Panc1 (cell line): ENCODE measurements around the gene TTC17. TPM values are rescaled to one million over a fixed set of nuclear protein-coding genes. Genes with fewer than 3 reads are reported as not detected.

ENCODE experiments used
- ATAC-seq: fragments of 200-7000 bp; cut with Tn5 transposase; 2 replicates; pipeline ENCODE4 v1.9.1; 2020; ENCODE audit warnings: mild to moderate bottlenecking, moderate library complexity
- BruUV-seq: library from RNA; stranded (reverse); fragments of 400-500 nt; replicated peaks from 2 replicates; lab custom pipeline; 2021; lab: Mats Ljungman, UMichigan
- CTCF ChIA-PET: fragments of 300-600 bp; sonication (Branson Sonifier 250); formaldehyde crosslinking; loops from one replicate; lab custom pipeline; 2022; ENCODE audit warnings: antibody characterized with exemption; lab: Charles Lee
- POLR2A ChIA-PET: fragments of 300-600 bp; sonication (Branson Sonifier 250); formaldehyde crosslinking; loops from one replicate; lab custom pipeline; 2022; ENCODE audit warnings: antibody characterized with exemption; lab: Charles Lee
- DNase-seq: peaks from one replicate; pipeline ENCODE4 v3.0.0-alpha.2; 2010; ENCODE audit warnings: low read depth, low spot score
- H3K27ac ChIP-seq: 2 replicates; pipeline ENCODE4 v1.5.1; 2011; ENCODE audit warnings: mild to moderate bottlenecking, low read length, inconsistent platforms
- H3K27me3 ChIP-seq: fragments of 200-500 bp; sonication (Bioruptor generic); 2 replicates; pipeline ENCODE4 v1.6.0; 2014; ENCODE audit warnings: low read length, inconsistent platforms; ENCODE audit not compliant: control insufficient read depth, insufficient read depth
- H3K36me3 ChIP-seq: fragments of 200-500 bp; sonication (Bioruptor generic); 2 replicates; pipeline ENCODE4 v1.5.1; 2014; ENCODE audit warnings: inconsistent platforms, mild to moderate bottlenecking, low read length, moderate library complexity; ENCODE audit not compliant: control insufficient read depth, insufficient read depth
- H3K4me1 ChIP-seq: 2 replicates; pipeline ENCODE4 v1.5.1; 2011; ENCODE audit warnings: inconsistent platforms, mild to moderate bottlenecking, low read length, moderate library complexity; ENCODE audit not compliant: control insufficient read depth, insufficient read depth
- H3K4me3 ChIP-seq, 2 experiments: 2 replicates each; pipeline ENCODE4 v1.5.1; 2011 to 2012; ENCODE audit warnings: low read depth in 2 of 2, low read length in 2 of 2, mild to moderate bottlenecking in 2 of 2, inconsistent platforms in 1 of 2, moderate library complexity in 1 of 2
- H3K9me3 ChIP-seq: fragments of 200-500 bp; sonication (Bioruptor generic); 2 replicates; pipeline ENCODE4 v1.5.1; 2014; ENCODE audit warnings: low read depth, mild to moderate bottlenecking, inconsistent platforms, low read length, moderate library complexity; ENCODE audit not compliant: control insufficient read depth, insufficient read depth
- CTCF ChIP-seq: fragments of 450-650 bp; IDR thresholded peaks from 2 replicates; pipeline ENCODE4 v1.5.1; 2017; ENCODE audit warnings: mild to moderate bottlenecking
- POLR2AphosphoS5 ChIP-seq: IDR thresholded peaks from 2 replicates; pipeline ENCODE4 v1.6.1; 2012; ENCODE audit warnings: mild to moderate bottlenecking, low read depth, low read length, moderate library complexity
- REST ChIP-seq, 2 experiments: IDR thresholded peaks; 2 replicates each; pipeline ENCODE4 v1.6.1; 2011 to 2012; ENCODE audit warnings: low read depth in 2 of 2, control low read depth in 1 of 2, low read length in 1 of 2, mild to moderate bottlenecking in 1 of 2, moderate library complexity in 1 of 2; ENCODE audit not compliant: insufficient read depth in 1 of 2
- SIN3A ChIP-seq: IDR thresholded peaks from 2 replicates; pipeline ENCODE4 v1.6.1; 2012; ENCODE audit warnings: low read depth, mild to moderate bottlenecking, low read length, moderate library complexity, borderline replicate concordance; ENCODE audit not compliant: insufficient read depth
- TCF7L2 ChIP-seq: IDR thresholded peaks from 2 replicates; pipeline ENCODE4 v1.6.1; 2011; ENCODE audit warnings: mild to moderate bottlenecking, low read depth, low read length, inconsistent platforms
- in situ Hi-C: cut with HindIII; loops from 2 replicates; pipeline ENCODE4 v1.10.0; 2016; ENCODE audit warnings: low sequenced_read_pairs, low pct_unique_long_range_greater_than_20kb
- intact Hi-C: fragments of 100-400 bp; cut with micrococcal nuclease; formaldehyde crosslinking; loops from one replicate; pipeline ENCODE4 v1.10.0; 2022; ENCODE audit not compliant: unreplicated experiment
- total RNA-seq: library from RNA; stranded (reverse); gene quantifications from one replicate; pipeline ENCODE4 v1.2.1, GENCODE V29; 2021; ENCODE audit not compliant: unreplicated experiment

Gene TTC17
- total RNA-seq, 1 experiment from 2014 or later, result 54.2 TPM

GRCh38 chr11:43518408-43519160 lies 159.9 kb downstream of the TTC17 start:
- H3K9me3 ChIP-seq, result no peaks in the 10 kb centered on the region
- peaks cover 4% of the 10 kb centered on the region for H3K27me3 ChIP-seq
- DNase-seq, result no peak
- H3K4me3 ChIP-seq, result no peak overlapping the region
- H3K27ac ChIP-seq, result no peak overlapping the region
- no peak for ATAC-seq
- no peak for TF ChIP-seq TCF7L2
- no peak for TF ChIP-seq SIN3A
- TF ChIP-seq CTCF, result no peak
- TF ChIP-seq POLR2AphosphoS5, result no peak
- TF ChIP-seq REST (IDR thresholded peaks at IDR 0.05; ENCODE audit: insufficient read depth in 1 of 2, low read depth in 2 of 2, low read length in 1 of 2), result no peak
- intact Hi-C loops (no loop called here), in situ Hi-C loops (no loop called here)
- no TSS peak for BruUV-seq
- POLR2A ChIA-PET, result no interaction called here
- H3K4me1 ChIP-seq, result no peaks in the 10 kb centered on the region
- CTCF ChIA-PET, result no interaction called here
- no peaks in the 10 kb centered on the region for H3K36me3 ChIP-seq

- DNase-seq, result no peak
- H3K9me3 ChIP-seq, result no peaks in the 10 kb centered on the region
- TF ChIP-seq SIN3A (no peak), REST (IDR thresholded peaks at IDR 0.05; ENCODE audit: insufficient read depth in 1 of 2, low read depth in 2 of 2, low read length in 1 of 2) (no peak), TCF7L2 (no peak), POLR2AphosphoS5 (no peak), CTCF (no peak)
- BruUV-seq, result no TSS peak
- intact Hi-C loops, result no loop called here
- H3K27me3 ChIP-seq, result peaks cover 12% of the 10 kb centered on the region
- no peaks in the 10 kb centered on the region for H3K4me1 ChIP-seq
- ChIA-PET POLR2A (no interaction called here), CTCF (interaction anchor here (1.0 kb wide), 1 partner anchor 46 kb away, joined by 3 read pairs; no protein-coding TSS in a partner anchor)
- no peak overlapping the region for H3K27ac ChIP-seq
- no peaks in the 10 kb centered on the region for H3K36me3 ChIP-seq
- H3K4me3 ChIP-seq, result no peak overlapping the region
- in situ Hi-C loops, result no loop called here
- no peak for ATAC-seq
Measured at GRCh38 chr11:43521471-43521870, 162.8 kb downstream of the TTC17 start.
